Epithelial cell of esophagus (primary cell): Measurements from ENCODE around the gene FAM167B.
"Not testable (repeated sequence)": the region's sequence is repeated elsewhere in the genome, so short reads cannot be mapped to it uniquely, and the experiment has no call there.

Experiments used
- DNase-seq: peaks from one replicate; pipeline ENCODE4 v3.0.0; 2010; ENCODE audit warnings: low read depth
- H3K4me3 ChIP-seq: 2 replicates; pipeline ENCODE4 v1.5.1; 2011; ENCODE audit warnings: mild to moderate bottlenecking, low read length, control low read depth
- CTCF ChIP-seq: IDR thresholded peaks from 2 replicates; pipeline ENCODE4 v1.5.1; 2011; ENCODE audit warnings: low read depth, mild to moderate bottlenecking, low read length, control low read depth, inconsistent platforms; ENCODE audit not compliant: insufficient read depth; ENCODE audit errors: missing control alignments

FAM167B gene

GRCh38 chr1:32291145-32291707 is 44.2 kb downstream of the FAM167B start:
- TF ChIP-seq CTCF = no peak
- peak; percentile 86 for DNase-seq
- peak overlapping the region; percentile 92 for H3K4me3 ChIP-seq

- no peak for TF ChIP-seq CTCF
- H3K4me3 ChIP-seq = peak within 1 kb of the TSS; percentile 92
- DNase-seq = peak; percentile 94
Observed at GRCh38 chr1:32291708-32292538, 44.9 kb downstream of the FAM167B start, which contains the start of gene HDAC1. Gene HDAC1, plus strand, starts transcription at chr1:32292083. Its CDS starts 87 bp downstream, at chr1:32292170.

- H3K4me3 ChIP-seq, DNase-seq: not testable (repeated sequence)
Observed at GRCh38 chr1:32298211-32298610, 51.2 kb downstream of the FAM167B start.
